Measurements from ENCODE around the gene LHX5. TPM values are rescaled to one million over a fixed set of nuclear protein-coding genes. Genes with fewer than 3 reads are reported as not detected.

Gene LHX5
- total RNA-seq, 1 experiment from 2014 or later: 0.12 TPM

DNA sequence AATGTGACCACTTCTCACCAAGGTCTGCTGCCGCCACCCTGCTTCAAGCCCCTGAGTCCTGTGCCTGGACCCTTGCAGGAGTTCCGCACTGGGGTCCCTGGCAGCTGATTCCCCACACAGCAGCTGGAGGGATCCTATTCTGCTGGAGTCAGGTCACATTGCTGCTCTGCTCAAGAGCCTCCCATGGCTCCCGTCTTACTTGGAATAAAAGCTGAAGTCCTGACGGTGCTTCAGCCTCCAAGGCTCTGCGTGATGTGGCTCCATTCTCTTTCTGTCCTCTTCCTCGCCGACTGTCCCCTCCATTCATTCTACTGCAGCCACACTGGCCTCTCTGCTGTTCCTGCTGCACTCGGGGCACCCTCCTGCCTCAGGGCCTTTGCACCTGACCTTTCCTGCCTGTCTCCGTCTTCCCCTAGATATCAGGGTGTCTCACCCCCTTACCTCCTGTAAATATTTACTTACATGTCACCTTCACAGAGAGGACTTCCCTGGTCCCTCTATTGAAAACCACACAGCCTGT lies 57.1 kb downstream of the LHX5 start:
- no peak for DNase-seq (ENCODE audit: low read depth)

DNA sequence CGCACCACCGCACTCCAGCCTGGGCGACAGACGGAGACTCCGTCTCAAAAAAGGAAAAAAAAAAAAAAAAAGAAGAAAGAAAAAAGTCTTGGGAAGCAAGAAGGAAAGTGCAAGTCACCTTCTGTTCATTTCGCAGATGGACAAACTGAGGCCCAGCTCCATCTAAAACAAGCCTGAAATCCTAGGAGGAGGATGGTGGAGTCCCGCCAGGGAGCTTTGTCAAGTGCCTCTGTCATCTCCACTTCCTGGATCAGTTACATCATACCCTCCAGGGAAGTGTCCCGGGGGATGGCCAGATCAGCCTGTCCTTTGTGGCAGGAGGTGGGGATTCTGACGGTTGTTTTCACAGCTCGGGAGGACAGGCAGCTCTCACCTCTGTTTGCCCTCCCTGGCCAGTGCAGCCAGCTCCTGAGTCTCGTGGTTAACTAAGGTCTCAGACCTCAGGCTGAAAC lies 58.2 kb downstream of the LHX5 start:
- peak; percentile 27 for DNase-seq (ENCODE audit: low read depth)

Other genes starting within 250 kb of the LHX5 start
- gene SLC8B1, start 136.8 kb downstream of the LHX5 start, total RNA-seq (2014; rRNA removed; shearing (Covaris generic)): 5.2 and 11.9 TPM in 2 replicates
- 14.6 and 17.1 TPM in 2 replicates for gene PLBD2, start 113.3 kb downstream of the LHX5 start, total RNA-seq (2014; rRNA removed; shearing (Covaris generic))
- not detected in 2 replicates for gene SDS, start 68.0 kb downstream of the LHX5 start, total RNA-seq (2014; rRNA removed; shearing (Covaris generic))
- 5.5 and 5.6 TPM in 2 replicates for gene SDSL, start 49.5 kb downstream of the LHX5 start, total RNA-seq (2014; rRNA removed; shearing (Covaris generic))